ENCODE data around the gene ALG3.

- no peak for TF ChIP-seq POLR2A (IDR thresholded peaks at IDR 0.05; ENCODE audit: low read depth, low read length)
- no peak for TF ChIP-seq EZH2 (IDR thresholded peaks at IDR 0.05; ENCODE audit: borderline replicate concordance, low read depth, low read length, severe bottlenecking)
- TF ChIP-seq, protein P1, sequence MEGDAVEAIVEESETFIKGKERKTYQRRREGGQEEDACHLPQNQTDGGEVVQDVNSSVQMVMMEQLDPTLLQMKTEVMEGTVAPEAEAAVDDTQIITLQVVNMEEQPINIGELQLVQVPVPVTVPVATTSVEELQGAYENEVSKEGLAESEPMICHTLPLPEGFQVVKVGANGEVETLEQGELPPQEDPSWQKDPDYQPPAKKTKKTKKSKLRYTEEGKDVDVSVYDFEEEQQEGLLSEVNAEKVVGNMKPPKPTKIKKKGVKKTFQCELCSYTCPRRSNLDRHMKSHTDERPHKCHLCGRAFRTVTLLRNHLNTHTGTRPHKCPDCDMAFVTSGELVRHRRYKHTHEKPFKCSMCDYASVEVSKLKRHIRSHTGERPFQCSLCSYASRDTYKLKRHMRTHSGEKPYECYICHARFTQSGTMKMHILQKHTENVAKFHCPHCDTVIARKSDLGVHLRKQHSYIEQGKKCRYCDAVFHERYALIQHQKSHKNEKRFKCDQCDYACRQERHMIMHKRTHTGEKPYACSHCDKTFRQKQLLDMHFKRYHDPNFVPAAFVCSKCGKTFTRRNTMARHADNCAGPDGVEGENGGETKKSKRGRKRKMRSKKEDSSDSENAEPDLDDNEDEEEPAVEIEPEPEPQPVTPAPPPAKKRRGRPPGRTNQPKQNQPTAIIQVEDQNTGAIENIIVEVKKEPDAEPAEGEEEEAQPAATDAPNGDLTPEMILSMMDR (IDR thresholded peaks at IDR 0.05; ENCODE audit: extremely low read depth in 1 of 2, insufficient read depth in 1 of 2, low read depth in 1 of 2, low read length in 2 of 2) = no peak
- no peak for TF ChIP-seq MAX (IDR thresholded peaks at IDR 0.05; ENCODE audit: insufficient read depth, insufficient read length)
- no peak for TF ChIP-seq POLR2AphosphoS5 (IDR thresholded peaks at IDR 0.05; ENCODE audit: insufficient read depth, low read depth, low read length)
- TF ChIP-seq JUN (IDR thresholded peaks at IDR 0.05; ENCODE audit: borderline replicate concordance, insufficient read depth, insufficient read length, low read depth) = no peak
- no peak for TF ChIP-seq MYC (IDR thresholded peaks at IDR 0.05; ENCODE audit: low read depth, low read length)
Measured at GRCh38 chr3:184295771-184296170, 47.0 kb upstream of the ALG3 start.

All from endothelial cell of umbilical vein (primary cell).